ENCODE results near the gene RNASEH2A.
"Not testable (repeated sequence)": the region's sequence is repeated elsewhere in the genome, so short reads cannot be mapped to it uniquely, and the experiment has no call there.

The RNASEH2A gene

GRCh38 chr19:12833738-12834565 lies 27.6 kb downstream of the RNASEH2A start:
- DNase-seq (ENCODE audit: low read depth), result no peak

- no peak for DNase-seq (ENCODE audit: low read depth)
These were observed 28.2 kb downstream of the RNASEH2A start, which contains the start of gene RTBDN for GRCh38 chr19:12834566-12834943. TSS of gene RTBDN (minus strand) at chr19:12834579. CDS start at chr19:12829979, 4,600 bp downstream.

- DNase-seq (ENCODE audit: low read depth), result no peak
These were observed 28.8 kb downstream of the RNASEH2A start for GRCh38 chr19:12834976-12835757.

GRCh38 chr19:12836529-12836863 lies 30.1 kb downstream of the RNASEH2A start:
- no peak for DNase-seq (ENCODE audit: low read depth)

- no peak for DNase-seq (ENCODE audit: low read depth)
These were observed 30.8 kb downstream of the RNASEH2A start for GRCh38 chr19:12837225-12837624.

- DNase-seq (ENCODE audit: low read depth), result no peak
These were observed 31.9 kb downstream of the RNASEH2A start, which contains the start of gene MAST1 for GRCh38 chr19:12838182-12838885. TSS of gene MAST1 (plus strand) at chr19:12838515. CDS start at chr19:12838573, 58 bp downstream.

- no peak for DNase-seq (ENCODE audit: low read depth)
These were observed 32.7 kb downstream of the RNASEH2A start for GRCh38 chr19:12838886-12839756.

- DNase-seq (ENCODE audit: low read depth), result no peak
These were observed 34.0 kb downstream of the RNASEH2A start for GRCh38 chr19:12840091-12841079.

GRCh38 chr19:12841094-12841493 lies 34.7 kb downstream of the RNASEH2A start:
- DNase-seq (ENCODE audit: low read depth), result no peak

- DNase-seq (ENCODE audit: low read depth), result no peak
These were observed 36.1 kb downstream of the RNASEH2A start for GRCh38 chr19:12842511-12842910.

GRCh38 chr19:12843328-12843727 lies 36.9 kb downstream of the RNASEH2A start:
- no peak for DNase-seq (ENCODE audit: low read depth)

- no peak for DNase-seq (ENCODE audit: low read depth)
These were observed 37.8 kb downstream of the RNASEH2A start for GRCh38 chr19:12843999-12844732.

- DNase-seq (ENCODE audit: low read depth), result not testable (repeated sequence)
These were observed 40.2 kb downstream of the RNASEH2A start for GRCh38 chr19:12846613-12847012.

GRCh38 chr19:12847159-12848139 lies 41.1 kb downstream of the RNASEH2A start:
- DNase-seq (ENCODE audit: low read depth), result peak; percentile 53

- no peak for DNase-seq (ENCODE audit: low read depth)
These were observed 50.3 kb downstream of the RNASEH2A start for GRCh38 chr19:12856653-12857052.

GRCh38 chr19:12858041-12858928 lies 51.9 kb downstream of the RNASEH2A start:
- no peak for DNase-seq (ENCODE audit: low read depth)

- DNase-seq (ENCODE audit: low read depth), result no peak
These were observed 53.2 kb downstream of the RNASEH2A start for GRCh38 chr19:12859546-12859945.

Measured in T-helper 22 cell (primary cell).